Pancreas (tissue), 10 donors: Measurements from ENCODE around the gene EPHA6. TPM values are rescaled to one million over a fixed set of nuclear protein-coding genes. Genes with fewer than 3 reads are reported as not detected.
A peak's percentile ranks its signal among the peaks of the same experiment; 100 is the strongest.

Source experiments
- ATAC-seq, 4 donors: fragments of 200-7000 bp; cut with Tn5 transposase; one replicate each; pipeline versions ENCODE4 v1.8.0 to v1.9.1; 2020; ENCODE audit warnings: mild to moderate bottlenecking in 4 of 4, moderate library complexity in 4 of 4
- DNase-seq, 6 donors: peaks; one replicate each; pipeline ENCODE4 v3.0.0-alpha.2; 2020
- FAIRE-seq: peaks from 2 replicates; lab custom pipeline; 2012; peaks lifted over from hg19 to GRCh38; lab: Jason Lieb, UNC
- H3K27ac ChIP-seq, 4 donors: fragments of 200-600 bp; sonication (generic); 1 replicate in 3 of 4; 2 replicates in 1 of 4; pipeline versions ENCODE4 v1.5.0 to v1.8.0; 2020
- H3K27me3 ChIP-seq, 4 donors: fragments of 200-600 bp; one replicate each; pipeline ENCODE4 v1.8.0; 2021
- H3K36me3 ChIP-seq, 3 donors: fragments of 200-600 bp; sonication (generic) in 1 of 3; one replicate each; pipeline versions ENCODE4 v1.5.0 to v1.8.0; 2020 to 2021
- H3K4me1 ChIP-seq, 3 donors: fragments of 200-600 bp; one replicate each; pipeline ENCODE4 v1.8.0; 2021
- H3K4me3 ChIP-seq, 4 donors: fragments of 200-600 bp; sonication (generic) in 2 of 4; one replicate each; pipeline versions ENCODE4 v1.5.0 to v1.8.0; 2020 to 2021
- H3K9me3 ChIP-seq, 4 donors: fragments of 200-600 bp; one replicate each; pipeline ENCODE4 v1.8.0; 2021
- CTCF ChIP-seq, 4 donors: fragments of 200-600 bp; sonication (generic) in 3 of 4; IDR thresholded peaks; one replicate each; pipeline versions ENCODE4 v1.5.0 to v1.8.0; 2021; ENCODE audit warnings: antibody characterized with exemption in 4 of 4
- WGBS, 2 donors: extraction: QIAGEN DNeasy Blood & Tissue Kit; methylation state at CpG; one replicate each; pipeline ENCODE4 v1.1.7; 2013; 5-methylcytosine and 5-hydroxymethylcytosine counted together
- intact Hi-C, 3 donors: fragments of 100-400 bp; cut with DNase I; formaldehyde crosslinking; loops; one replicate each; pipeline versions ENCODE4 v1.11.1 to v1.14.2; 2022
- polyA plus RNA-seq, 2 donors: library from polyadenylated mRNA; stranded (reverse); fragments of 200-250 nt; gene quantifications; one replicate each; pipeline ENCODE4 v1.2.3, GENCODE V29; 2013
- total RNA-seq, 6 donors: library from RNA; stranded (reverse); fragmentation: NEBNext Ultra II Directional in 4 of 6; extraction: Animal tissue kit (Norgen Biotek cat#: 25700) in 4 of 6; gene quantifications; one replicate each; pipeline versions ENCODE4 v1.2.1 to v1.2.4, GENCODE V29; 2021 to 2023
- donor health status: healthy with polysubstance abuse.
- donor health status: DM: no; HTN: no; CAD: no; lungs with moderate emphysema.
- donor health status: DM: no; HTN: no; CAD: no.
- donor health status: control.
- donor health status: control.
- donor health status: Bipolar disorder and iron deficiency.
- donor health status: DM: yes; HTN: yes; CAD: no.
- donor health status: DM: no; HTN: no; CAD: no.
- donor health status: DM: no; HTN: no; CAD: no.
- donor health status: DM: yes; HTN: yes; CAD: no.

EPHA6 gene
- total and polyA plus RNA-seq, 8 donors: 0.15 to 1.1 (median 0.57) TPM

GRCh38 chr3:97738761-97739160, 924.4 kb downstream of the EPHA6 start:
- Histone ChIP-seq H3K9me3 (no peaks in the 10 kb centered on the region), H3K36me3 (no peaks in the 10 kb centered on the region), H3K4me1 (no peaks in the 10 kb centered on the region), H3K4me3 (no peak overlapping the region), H3K27me3 (no peaks in the 10 kb centered on the region), H3K27ac (no peak overlapping the region)
- no peak for FAIRE-seq
- WGBS, 2 donors: 44 to 48% methylated on average over 1 of the region's 1 CpG
- no peak for TF ChIP-seq CTCF (IDR thresholded peaks at IDR 0.05)
- intact Hi-C loops: no loop called here
- no peak for DNase-seq
- ATAC-seq: no peak

DNA sequence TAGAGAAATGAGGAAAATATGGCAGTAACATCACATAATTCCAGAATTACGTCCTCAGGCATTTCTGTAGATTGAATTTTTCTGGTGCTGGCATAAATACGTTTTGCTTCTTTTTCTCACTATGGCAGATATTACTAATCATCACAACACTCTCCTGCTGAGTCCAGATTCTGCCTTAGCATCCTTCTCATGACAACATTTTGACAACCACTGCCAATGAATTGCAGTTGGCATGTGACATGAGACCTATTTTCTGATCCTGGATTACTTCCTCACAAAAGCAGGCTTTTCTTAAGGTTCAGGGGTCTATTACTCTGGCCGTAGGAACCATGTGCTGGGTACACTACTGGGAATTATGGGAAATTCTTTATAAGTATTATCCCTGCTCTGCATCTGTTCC, 927.6 kb downstream of the EPHA6 start:
- intact Hi-C loops: no loop called here
- FAIRE-seq (no peak), DNase-seq (no peak), ATAC-seq (no peak)
- Histone ChIP-seq H3K36me3 (no peaks in the 10 kb centered on the region), H3K9me3 (no peaks in the 10 kb centered on the region), H3K4me3 (no peak overlapping the region), H3K27me3 (no peaks in the 10 kb centered on the region), H3K4me1 (no peaks in the 10 kb centered on the region), H3K27ac (no peak overlapping the region)
- WGBS, 2 donors: 71 to 86% methylated on average over 3 of the region's 3 CpGs
- TF ChIP-seq CTCF (IDR thresholded peaks at IDR 0.05): no peak

DNA sequence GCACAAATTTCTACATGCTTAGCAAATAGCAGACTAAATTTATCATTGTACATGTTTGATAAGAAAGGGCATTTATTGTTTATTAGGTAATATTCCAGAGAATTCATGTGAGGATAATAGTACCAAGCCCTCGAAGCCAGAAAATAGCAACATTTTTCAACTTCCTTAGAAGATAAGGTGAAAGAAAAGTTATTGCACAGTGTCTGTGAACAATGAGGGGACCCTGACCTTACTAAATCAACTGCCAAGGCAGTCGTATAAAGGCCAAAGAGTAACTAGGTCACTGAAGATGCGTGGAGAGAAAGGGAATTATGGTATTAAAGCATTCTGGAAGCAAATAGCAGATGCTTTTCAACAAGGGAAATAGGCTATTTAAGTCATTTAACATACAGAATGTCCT, 929.9 kb downstream of the EPHA6 start:
- H3K27ac ChIP-seq: no peak overlapping the region
- ATAC-seq: no peak
- no peaks in the 10 kb centered on the region for H3K27me3 ChIP-seq
- no peaks in the 10 kb centered on the region for H3K9me3 ChIP-seq
- no peak for FAIRE-seq
- WGBS, 2 donors: 34 to 36% methylated on average over 3 of the region's 3 CpGs
- DNase-seq: no peak
- H3K4me3 ChIP-seq: no peak overlapping the region
- no peak for TF ChIP-seq CTCF (IDR thresholded peaks at IDR 0.05)
- no peaks in the 10 kb centered on the region for H3K4me1 ChIP-seq
- no peaks in the 10 kb centered on the region for H3K36me3 ChIP-seq
- intact Hi-C loops: no loop called here

- no peak for DNase-seq
- WGBS, 2 donors: 15 to 16% methylated on average over 22 of the region's 22 CpGs
These were observed 949.4 kb downstream of the EPHA6 start for GRCh38 chr3:97763586-97764406.

More at GRCh38 chr3:97763586-97764406, 949.4 kb downstream of the EPHA6 start:
- peak; percentile 59 to 75 (median 64) for ATAC-seq
- Histone ChIP-seq H3K27me3 (no peaks in the 10 kb centered on the region), H3K4me1 (peaks cover 9 to 27% (median 13%) of the 10 kb centered on the region in 3 donors), H3K4me3 (peak overlapping the region; percentile 59 to 81 (median 68)), H3K9me3 (no peaks in the 10 kb centered on the region), H3K36me3 (no peaks in the 10 kb centered on the region), H3K27ac (peak overlapping the region; percentile 29 to 74 (median 54))
- FAIRE-seq: no peak
- TF ChIP-seq CTCF (IDR thresholded peaks at IDR 0.05): no peak
- intact Hi-C loops: no loop called here
